Measurements from ENCODE around the gene PRAMEF10. TPM values are rescaled to one million over a fixed set of nuclear protein-coding genes. Genes with fewer than 3 reads are reported as not detected.
"Not testable (repeated sequence)": the region's sequence is repeated elsewhere in the genome, so short reads cannot be mapped to it uniquely, and the experiment has no call there.

The PRAMEF10 gene, protein sequence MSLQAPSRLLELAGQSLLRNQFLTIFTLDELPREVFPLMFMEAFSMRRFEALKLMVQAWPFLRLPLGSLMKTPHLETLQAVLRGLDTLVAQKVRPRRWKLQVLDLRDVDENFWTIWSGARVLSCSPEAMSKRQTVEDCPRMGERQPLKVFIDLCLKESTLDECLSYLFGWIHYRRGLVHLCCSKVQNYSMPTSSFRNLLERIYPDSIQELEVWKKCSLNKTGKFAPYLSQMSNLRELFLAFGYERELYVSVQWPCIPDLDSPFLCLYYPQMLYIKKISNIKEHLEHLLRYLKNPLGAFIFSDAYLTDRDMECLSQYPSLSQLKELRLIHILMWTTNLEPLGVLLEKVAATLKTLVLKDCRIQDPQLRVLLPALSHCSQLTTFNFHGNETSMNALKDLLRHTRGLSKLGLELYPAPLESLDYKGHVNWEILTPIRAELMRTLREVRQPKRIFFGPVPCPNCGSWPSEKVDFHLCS
- total RNA-seq: not detected

DNA sequence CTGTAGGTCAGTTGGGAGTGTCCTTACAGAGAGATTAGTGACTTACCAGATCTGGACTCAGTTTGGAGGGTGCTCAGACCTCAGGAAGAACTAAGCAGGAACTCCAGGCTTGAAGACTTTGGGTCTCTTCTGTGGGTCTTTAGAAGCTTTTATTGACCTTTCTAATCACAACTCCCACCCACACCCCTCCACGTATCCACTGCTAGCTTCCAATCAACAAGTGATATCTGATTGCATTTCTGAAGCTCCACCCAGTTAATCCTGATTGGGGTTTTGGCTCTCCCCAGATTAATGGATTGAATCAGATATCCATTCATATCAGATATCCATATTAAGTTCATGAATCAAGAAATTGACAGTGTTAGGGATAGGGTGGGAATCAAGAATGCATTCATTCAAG lies at the start of gene PRAMEF10:
TSS of gene PRAMEF10 (minus strand) at position 101 of the 400 bp plus-strand sequence. CDS start 2,423 bp downstream, outside the sequence.
- H3K9ac ChIP-seq (ENCODE audit: low read depth in 2 of 2, low read length in 2 of 2); intact Hi-C loops (cut with DNase I); H3K4me1 ChIP-seq; H3K27me3 ChIP-seq; H3K36me3 ChIP-seq; H3K4me3 ChIP-seq; H3K9me3 ChIP-seq; H3K27ac ChIP-seq; DNase-seq: not testable (repeated sequence)

DNA sequence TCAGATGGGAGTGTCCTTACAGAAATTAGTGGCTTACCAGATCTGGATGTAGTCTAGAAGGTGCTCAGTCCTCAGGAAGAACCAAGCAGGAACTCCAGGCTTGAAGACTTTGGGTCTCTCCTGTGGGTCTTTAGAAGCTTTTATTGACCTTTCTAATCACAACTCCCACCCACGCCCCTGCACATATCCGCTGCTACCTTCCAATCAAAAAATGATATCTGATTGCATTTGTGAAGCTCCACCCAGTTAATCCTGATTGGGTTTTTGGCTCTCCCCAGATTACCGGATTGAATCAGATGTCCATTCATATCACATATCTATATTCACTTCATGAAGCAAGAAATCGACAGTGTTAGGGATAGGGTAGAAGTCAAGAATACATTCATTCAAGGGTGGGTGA lies 49.4 kb upstream of the PRAMEF10 start, which contains the start of gene PRAMEF6:
TSS of gene PRAMEF6 (minus strand) at position 101 of the 400 bp plus-strand sequence. CDS start 5,062 bp downstream, outside the sequence.
- not testable (repeated sequence) for DNase-seq, H3K4me1 ChIP-seq, H3K4me3 ChIP-seq

DNA sequence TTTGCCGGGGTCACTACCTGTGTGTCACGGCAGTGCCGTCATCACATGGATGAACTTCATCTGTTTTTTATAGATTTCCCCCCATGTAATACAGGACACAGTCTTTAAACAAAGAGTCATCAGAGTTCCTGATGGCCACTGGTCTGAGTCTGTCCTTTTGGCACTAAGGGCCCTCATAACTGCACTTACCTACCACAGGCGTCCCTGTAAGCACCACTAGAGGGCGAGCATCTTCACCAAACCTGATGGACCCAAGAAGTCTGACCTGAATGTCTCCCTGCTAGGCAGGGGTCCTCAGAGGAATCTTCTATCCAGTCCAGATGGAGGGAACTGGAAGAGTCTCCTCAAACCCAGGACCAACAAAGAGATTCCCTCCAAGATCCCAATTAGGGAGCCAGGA lies 26.3 kb upstream of the PRAMEF10 start:
- intact Hi-C loops (cut with DNase I); H3K9me3 ChIP-seq; H3K27me3 ChIP-seq; H3K9ac ChIP-seq (ENCODE audit: low read depth in 2 of 2, low read length in 2 of 2); H3K4me3 ChIP-seq; H3K36me3 ChIP-seq; H3K27ac ChIP-seq; DNase-seq; H3K4me1 ChIP-seq: not testable (repeated sequence)

More for the DNA sequence above, 49.4 kb upstream of the PRAMEF10 start, which contains the start of gene PRAMEF6:
- intact Hi-C loops (cut with DNase I); H3K27me3 ChIP-seq; H3K36me3 ChIP-seq; H3K9me3 ChIP-seq; H3K27ac ChIP-seq; H3K9ac ChIP-seq (ENCODE audit: low read depth in 2 of 2, low read length in 2 of 2): not testable (repeated sequence)

DNA sequence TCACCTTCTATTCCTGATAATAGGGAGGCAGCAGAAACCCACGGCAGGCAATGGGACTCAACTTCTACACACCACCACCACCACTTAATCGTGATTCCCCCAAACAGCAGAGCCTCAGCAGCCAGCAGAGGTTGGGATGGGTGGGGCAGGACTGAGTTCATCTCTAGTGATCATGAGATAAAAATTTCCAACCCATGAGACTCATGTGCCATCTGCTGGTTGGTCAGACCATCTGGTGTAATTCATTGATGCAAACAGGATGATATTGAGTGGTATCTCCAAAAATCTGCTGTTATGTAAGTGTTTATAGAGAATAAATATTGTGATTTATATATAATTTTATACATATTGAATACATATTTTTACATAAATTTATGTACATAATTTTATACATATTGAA lies 23.7 kb upstream of the PRAMEF10 start:
- H3K27me3 ChIP-seq; H3K4me1 ChIP-seq; H3K9me3 ChIP-seq; H3K27ac ChIP-seq; H3K4me3 ChIP-seq; H3K9ac ChIP-seq (ENCODE audit: low read depth in 2 of 2, low read length in 2 of 2); H3K36me3 ChIP-seq; DNase-seq; intact Hi-C loops (cut with DNase I): not testable (repeated sequence)

DNA sequence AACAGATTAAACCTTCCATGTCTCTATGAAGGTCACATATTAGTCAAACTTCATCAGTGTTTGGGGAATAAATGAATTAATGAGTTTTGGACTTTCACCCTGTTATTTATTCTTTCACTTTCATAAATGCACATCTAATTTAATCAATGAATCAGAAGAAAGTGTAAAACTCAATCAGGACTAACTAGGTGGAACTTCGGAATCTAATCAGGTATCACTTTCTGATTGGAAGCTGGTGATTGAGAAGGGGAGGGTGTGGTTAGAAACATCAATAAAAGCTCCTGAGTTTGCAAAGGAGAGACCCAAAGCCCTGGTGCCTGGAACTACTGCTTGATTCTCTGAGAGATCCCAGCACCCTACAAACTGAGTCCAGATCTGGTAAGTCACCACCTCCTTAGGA lies 18.2 kb upstream of the PRAMEF10 start, which contains the start of gene PRAMEF7:
TSS of gene PRAMEF7 (plus strand) at position 301 of the 400 bp plus-strand sequence. CDS start 1,083 bp downstream, outside the sequence.
- DNase-seq; intact Hi-C loops (cut with DNase I); H3K36me3 ChIP-seq; H3K4me3 ChIP-seq; H3K9me3 ChIP-seq; H3K4me1 ChIP-seq; H3K9ac ChIP-seq (ENCODE audit: low read depth in 2 of 2, low read length in 2 of 2); H3K27ac ChIP-seq; H3K27me3 ChIP-seq: not testable (repeated sequence)

DNA sequence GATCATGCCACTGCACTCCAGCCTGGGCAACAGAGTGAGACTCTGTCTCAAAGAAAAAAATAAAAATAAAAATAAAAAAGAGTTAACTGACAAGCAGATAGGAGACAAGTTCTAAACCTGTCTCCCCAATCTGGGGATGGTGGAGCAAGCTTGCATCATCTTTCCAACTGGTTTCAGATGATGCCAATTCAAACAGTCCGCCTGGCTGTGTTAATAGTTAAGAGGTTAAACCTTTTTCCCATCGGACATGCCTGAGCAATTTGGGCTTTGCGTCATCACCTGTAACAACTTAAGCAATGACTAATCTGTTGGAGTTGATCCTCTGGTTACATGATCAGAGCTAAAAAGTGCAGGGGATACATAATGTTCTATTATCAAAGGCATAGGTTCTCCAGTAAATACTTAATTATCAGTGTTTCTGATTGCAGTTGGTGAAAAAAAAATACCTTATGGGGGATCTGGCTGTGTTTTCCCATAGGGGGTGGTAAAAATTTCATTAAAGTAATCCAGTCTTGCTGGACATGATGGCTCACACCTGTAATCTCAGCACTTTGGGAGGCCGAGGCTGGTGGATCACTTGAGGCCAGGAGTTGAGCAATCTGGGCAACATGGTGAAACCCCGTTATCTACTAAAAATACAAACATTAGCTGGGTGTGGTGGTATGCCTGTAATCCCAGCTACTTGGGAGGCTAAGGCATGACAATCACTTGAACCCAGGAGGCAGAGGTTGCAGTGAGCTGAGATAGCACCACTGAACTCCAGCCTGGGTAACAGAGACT lies 5.9 kb upstream of the PRAMEF10 start:
- H3K4me1 ChIP-seq; DNase-seq; H3K4me3 ChIP-seq; H3K9ac ChIP-seq (ENCODE audit: low read depth in 2 of 2, low read length in 2 of 2); H3K27ac ChIP-seq; H3K27me3 ChIP-seq; H3K9me3 ChIP-seq; H3K36me3 ChIP-seq; intact Hi-C loops (cut with DNase I): not testable (repeated sequence)

DNA sequence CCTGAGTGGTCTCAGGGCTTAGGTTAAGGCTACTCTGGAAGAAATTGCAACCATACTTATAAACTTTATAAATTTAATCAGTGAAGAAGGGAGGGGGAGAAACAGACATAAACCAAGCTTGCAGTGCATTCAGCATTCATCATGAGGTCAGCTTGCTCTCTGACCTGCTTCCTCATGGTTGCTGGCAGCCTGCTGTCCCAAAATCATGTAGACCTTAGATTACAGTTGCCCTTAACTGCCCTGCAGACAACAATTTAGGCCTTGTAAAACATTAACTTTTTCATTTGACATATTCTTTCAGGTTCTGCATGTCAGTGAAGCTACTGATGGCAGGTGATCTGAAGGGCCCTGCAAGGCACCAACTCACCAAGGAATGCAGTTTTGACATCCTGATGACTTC lies 1.1 kb upstream of the PRAMEF10 start:
- H3K9me3 ChIP-seq; H3K4me3 ChIP-seq; DNase-seq; H3K4me1 ChIP-seq; H3K27me3 ChIP-seq; H3K27ac ChIP-seq; H3K36me3 ChIP-seq; H3K9ac ChIP-seq (ENCODE audit: low read depth in 2 of 2, low read length in 2 of 2); intact Hi-C loops (cut with DNase I): not testable (repeated sequence)

DNA sequence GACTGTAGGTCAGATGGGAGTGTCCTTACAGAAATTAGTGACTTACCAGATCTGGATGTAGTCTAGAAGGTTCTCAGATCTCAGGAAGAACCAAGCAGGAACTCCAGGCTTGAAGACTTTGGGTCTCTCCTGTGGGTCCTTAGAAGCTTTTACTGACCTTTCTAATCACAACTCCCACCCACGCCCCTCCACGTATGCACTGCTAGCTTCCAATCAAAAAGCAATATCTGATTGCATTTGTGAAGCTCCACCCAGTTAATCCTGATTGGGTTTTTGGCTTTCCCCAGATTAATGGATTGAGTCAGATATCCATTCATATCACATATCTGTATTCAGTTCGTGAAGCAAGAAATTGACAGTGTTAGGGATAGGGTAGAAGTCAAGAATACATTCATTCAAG lies 12.0 kb downstream of the PRAMEF10 start, which contains the start of gene PRAMEF4:
TSS of gene PRAMEF4 (minus strand) at position 101 of the 400 bp plus-strand sequence. CDS start 2,807 bp downstream, outside the sequence.
- H3K27ac ChIP-seq; H3K36me3 ChIP-seq; H3K9ac ChIP-seq (ENCODE audit: low read depth in 2 of 2, low read length in 2 of 2); DNase-seq; H3K4me3 ChIP-seq; H3K27me3 ChIP-seq; intact Hi-C loops (cut with DNase I); H3K4me1 ChIP-seq; H3K9me3 ChIP-seq: not testable (repeated sequence)

DNA sequence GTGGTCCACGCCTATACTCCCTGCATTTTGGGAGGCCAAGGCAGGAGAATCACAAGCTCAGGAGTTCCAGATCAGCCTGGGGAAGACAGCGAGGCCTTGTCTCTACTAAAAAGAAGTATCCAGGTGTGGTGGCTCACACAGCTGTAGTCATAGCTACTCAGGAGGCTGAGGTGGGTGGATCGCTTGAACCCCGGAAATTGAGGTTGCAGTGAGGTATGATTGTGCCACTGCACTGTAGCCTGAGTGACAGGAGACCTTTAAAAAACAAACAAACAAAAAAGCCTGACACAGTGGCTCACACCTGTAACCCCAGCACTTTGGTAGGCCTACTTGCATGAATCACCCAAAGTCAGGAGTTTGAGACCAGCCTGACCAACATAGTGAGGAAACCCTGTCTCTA lies 19.6 kb downstream of the PRAMEF10 start:
- H3K27ac ChIP-seq; H3K9me3 ChIP-seq; H3K36me3 ChIP-seq; H3K4me3 ChIP-seq; H3K27me3 ChIP-seq; DNase-seq; H3K4me1 ChIP-seq; H3K9ac ChIP-seq (ENCODE audit: low read depth in 2 of 2, low read length in 2 of 2); intact Hi-C loops (cut with DNase I): not testable (repeated sequence)

DNA sequence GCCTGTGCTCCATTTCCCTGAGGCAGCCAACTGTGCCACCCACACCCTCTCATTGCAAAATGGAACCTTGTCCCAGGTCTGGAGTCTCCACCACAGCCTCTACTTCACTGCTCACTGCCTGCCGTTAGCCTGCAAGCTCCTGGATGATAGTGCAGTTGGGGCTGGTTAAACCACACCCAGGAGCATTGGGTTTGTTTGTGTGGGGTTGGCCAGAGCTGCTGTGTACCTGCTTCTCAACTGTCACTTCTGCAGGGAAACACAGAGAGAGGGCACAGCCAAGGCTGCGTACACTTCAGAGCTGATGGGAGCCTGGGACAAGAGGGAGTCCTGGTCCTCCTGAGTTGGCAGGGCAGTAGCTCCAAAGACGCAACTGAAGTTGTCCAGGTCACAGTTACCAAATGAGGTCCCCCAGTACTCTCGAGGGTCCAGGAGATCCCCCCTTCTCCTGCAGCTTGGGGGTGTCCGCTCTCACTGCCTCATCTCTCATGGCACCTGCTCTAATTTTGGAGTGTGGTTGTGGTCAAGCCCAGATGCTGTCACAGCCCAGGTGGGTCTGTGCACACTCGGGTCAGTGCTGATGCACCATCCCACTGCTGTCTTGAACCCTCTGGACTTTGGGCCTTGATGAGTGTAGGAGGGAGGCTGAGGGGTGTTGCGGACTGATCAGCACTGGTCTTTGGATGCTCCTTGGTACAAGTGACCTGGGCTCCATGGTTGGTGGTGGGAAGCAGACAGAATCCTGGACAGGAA lies 34.8 kb downstream of the PRAMEF10 start:
- H3K4me3 ChIP-seq; H3K27ac ChIP-seq; H3K36me3 ChIP-seq; H3K27me3 ChIP-seq; DNase-seq; H3K4me1 ChIP-seq; H3K9me3 ChIP-seq; intact Hi-C loops (cut with DNase I); H3K9ac ChIP-seq (ENCODE audit: low read depth in 2 of 2, low read length in 2 of 2): not testable (repeated sequence)

DNA sequence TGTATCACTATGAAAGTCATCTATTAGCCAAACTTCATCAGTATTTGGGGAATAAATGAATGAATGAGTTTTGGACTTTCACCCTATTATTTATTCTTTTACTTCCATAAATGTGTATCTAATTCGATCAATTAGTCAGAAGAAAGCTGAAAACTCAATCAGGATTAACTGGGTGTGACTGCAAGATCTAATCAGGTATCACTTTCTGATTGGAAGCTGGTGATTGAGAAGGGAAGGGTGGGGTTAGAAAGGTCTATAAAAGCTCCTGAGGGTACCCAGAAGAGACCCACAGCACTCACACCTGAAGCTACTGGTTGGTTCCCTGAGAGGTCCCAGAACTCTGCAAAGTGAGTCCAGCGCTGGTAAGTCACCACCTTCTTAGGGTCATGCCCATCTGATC lies 41.3 kb downstream of the PRAMEF10 start, which contains the start of gene PRAMEF2:
TSS of gene PRAMEF2 (plus strand) at position 301 of the 400 bp plus-strand sequence. CDS start 1,924 bp downstream, outside the sequence.
- H3K4me3 ChIP-seq; intact Hi-C loops (cut with DNase I); H3K9ac ChIP-seq (ENCODE audit: low read depth in 2 of 2, low read length in 2 of 2); H3K4me1 ChIP-seq; H3K36me3 ChIP-seq; H3K9me3 ChIP-seq; H3K27ac ChIP-seq; DNase-seq; H3K27me3 ChIP-seq: not testable (repeated sequence)

Measured in colonic mucosa (tissue), 4 donors.